IMR-90 (cell line): ENCODE data around the gene KDM4B. TPM values are rescaled to one million over a fixed set of nuclear protein-coding genes. Genes with fewer than 3 reads are reported as not detected.

Experiments used
- ATAC-seq: fragments of 200-7000 bp; cut with Tn5 transposase; 2 replicates; pipeline ENCODE4 v1.9.1; 2020; ENCODE audit warnings: low read depth, mild to moderate bottlenecking, moderate library complexity
- BruUV-seq: library from RNA; stranded (reverse); fragments of 400-500 nt; replicated peaks from 2 replicates; lab custom pipeline; 2021; lab: Mats Ljungman, UMichigan
- CTCF ChIA-PET: fragments of 300-600 bp; formaldehyde crosslinking; extraction: SDS; loops from one replicate; lab custom pipeline; 2021; ENCODE audit warnings: antibody characterized with exemption; lab: Yijun Ruan, JAX
- POLR2A ChIA-PET: fragments of 300-600 bp; sonication (Branson Sonifier 250); formaldehyde crosslinking; loops from one replicate; lab custom pipeline; 2022; ENCODE audit warnings: antibody characterized with exemption; ENCODE audit not compliant: unreplicated experiment; lab: Charles Lee
- DNase-seq: peaks from one replicate; pipeline ENCODE4 v3.0.0; 2013
- H2AFZ ChIP-seq: replicated peaks from 2 replicates; pipeline ENCODE3; 2013; ENCODE audit warnings: low read length, mild to moderate bottlenecking; ENCODE audit not compliant: poor library complexity
- H2AK5ac ChIP-seq: 2 replicates; pipeline ENCODE4 v1.6.1; 2013; ENCODE audit warnings: low read depth, low read length, inconsistent platforms
- H2AK9ac ChIP-seq: replicated peaks from 2 replicates; pipeline ENCODE3; 2013; ENCODE audit warnings: mild to moderate bottlenecking, low read depth, low read length, moderate library complexity; ENCODE audit not compliant: poor library complexity
- H2BK120ac ChIP-seq: 2 replicates; pipeline ENCODE4 v1.6.1; 2013; ENCODE audit warnings: low read depth, low read length, inconsistent platforms
- H2BK15ac ChIP-seq: 3 replicates; pipeline ENCODE4 v1.6.1; 2013; ENCODE audit warnings: low read depth, low read length, inconsistent platforms
- H2BK20ac ChIP-seq: 2 replicates; pipeline ENCODE4 v1.6.1; 2013; ENCODE audit warnings: low read depth, mild to moderate bottlenecking, inconsistent platforms, low read length, moderate library complexity
- H2BK5ac ChIP-seq: 2 replicates; pipeline ENCODE4 v1.6.1; 2013; ENCODE audit warnings: mild to moderate bottlenecking, low read depth, low read length, inconsistent platforms; ENCODE audit not compliant: poor library complexity, severe bottlenecking
- H3K14ac ChIP-seq: replicated peaks from 2 replicates; pipeline ENCODE4 v1.6.1; 2013; ENCODE audit warnings: low read depth, low read length, inconsistent platforms
- H3K18ac ChIP-seq: 2 replicates; pipeline ENCODE4 v1.6.1; 2013; ENCODE audit warnings: low read depth, low read length, control low read depth
- H3K23ac ChIP-seq: 2 replicates; pipeline ENCODE4 v1.6.1; 2013; ENCODE audit warnings: low read depth, low read length, inconsistent platforms
- H3K27ac ChIP-seq: 2 replicates; pipeline ENCODE4 v1.5.1; 2013; ENCODE audit warnings: mild to moderate bottlenecking, control low read depth, low read length; ENCODE audit not compliant: insufficient read depth
- H3K27me3 ChIP-seq: 2 replicates; pipeline ENCODE4 v1.6.1; 2013; ENCODE audit warnings: low read length; ENCODE audit not compliant: control insufficient read depth, insufficient read depth
- H3K36me3 ChIP-seq: 2 replicates; pipeline ENCODE4 v1.6.1; 2013; ENCODE audit warnings: low read length, mixed read lengths; ENCODE audit not compliant: control insufficient read depth, insufficient read depth
- H3K4ac ChIP-seq: 2 replicates; pipeline ENCODE4 v1.6.1; 2013; ENCODE audit warnings: low read depth, low read length, inconsistent platforms
- H3K4me1 ChIP-seq: 2 replicates; pipeline ENCODE4 v1.6.1; 2013; ENCODE audit warnings: low read length, mixed read lengths; ENCODE audit not compliant: control insufficient read depth, insufficient read depth
- H3K4me2 ChIP-seq: 2 replicates; pipeline ENCODE4 v1.6.1; 2013; ENCODE audit warnings: low read depth, mild to moderate bottlenecking, control low read depth, low read length, moderate library complexity
- H3K4me3 ChIP-seq: 2 replicates; pipeline ENCODE4 v1.5.1; 2013; ENCODE audit warnings: low read depth, mild to moderate bottlenecking, control low read depth, low read length, moderate library complexity; ENCODE audit not compliant: insufficient read depth
- H3K56ac ChIP-seq: 2 replicates; pipeline ENCODE4 v1.6.1; 2013; ENCODE audit warnings: low read length, inconsistent platforms; ENCODE audit not compliant: insufficient read depth; ENCODE audit errors: extremely low read depth
- H3K79me1 ChIP-seq, 2 experiments: 2 replicates each; pipeline ENCODE4 v1.6.1; 2013; ENCODE audit warnings: low read length in 2 of 2, inconsistent platforms in 1 of 2, low read depth in 1 of 2
- H3K9ac ChIP-seq: 2 replicates; pipeline ENCODE4 v1.6.1; 2013; ENCODE audit warnings: low read depth, low read length, control low read depth
- H3K9me1 ChIP-seq: 2 replicates; pipeline ENCODE4 v1.6.1; 2013; ENCODE audit warnings: low read length, inconsistent platforms; ENCODE audit not compliant: insufficient read depth
- H3K9me3 ChIP-seq: 2 replicates; pipeline ENCODE4 v1.6.1; 2013; ENCODE audit warnings: low read length; ENCODE audit not compliant: control insufficient read depth, insufficient read depth
- H4K20me1 ChIP-seq: 2 replicates; pipeline ENCODE4 v1.6.1; 2013; ENCODE audit warnings: low read length, inconsistent platforms; ENCODE audit not compliant: insufficient read depth
- H4K5ac ChIP-seq: 2 replicates; pipeline ENCODE4 v1.6.1; 2013; ENCODE audit warnings: mild to moderate bottlenecking, low read depth, low read length, control low read depth
- H4K8ac ChIP-seq, 2 experiments: 2 replicates each; pipeline ENCODE4 v1.6.1; 2013; ENCODE audit warnings: low read depth in 2 of 2, low read length in 2 of 2, control low read depth in 1 of 2, inconsistent platforms in 1 of 2
- H4K91ac ChIP-seq: 2 replicates; pipeline ENCODE4 v1.6.1; 2013; ENCODE audit warnings: low read depth, low read length, inconsistent platforms; ENCODE audit not compliant: insufficient read depth
- CEBPB ChIP-seq: IDR thresholded peaks from 2 replicates; pipeline ENCODE4 v1.6.1; 2012; ENCODE audit warnings: low read depth, low read length, improper control_type of control experiment
- MXI1 ChIP-seq: IDR thresholded peaks from 2 replicates; pipeline ENCODE4 v1.6.1; 2012; ENCODE audit warnings: low read depth, mild to moderate bottlenecking, low read length, moderate library complexity, borderline replicate concordance
- SMC3 ChIP-seq: fragments of 150-350 bp; IDR thresholded peaks from 2 replicates; pipeline ENCODE4 v1.6.1; 2016; ENCODE audit warnings: low read depth, mild to moderate bottlenecking, antibody characterized with exemption, low read length, moderate library complexity
- WGBS, 2 experiments: methylation state at CpG; one replicate each; pipeline versions ENCODE4 v1.1.5 to v1.1.7; 2013; ENCODE audit warnings: missing lambda C conversion rate in 2 of 2; ENCODE audit not compliant: insufficient read length in 1 of 2; ENCODE audit errors: extremely low coverage in 2 of 2; 5-methylcytosine and 5-hydroxymethylcytosine counted together
- dilution Hi-C: fragments of 300-500 bp; cut with HindIII; formaldehyde crosslinking; loops from one replicate; pipeline ENCODE4 v1.14.3; 2018; ENCODE audit warnings: low sequenced_read_pairs; ENCODE audit not compliant: unreplicated experiment
- in situ Hi-C: fragments of 300-500 bp; cut with MboI; formaldehyde crosslinking; loops from 3 replicates; pipeline ENCODE4 v1.14.3; 2019; ENCODE audit warnings: low sequenced_read_pairs, inconsistent platforms, mixed read lengths
- intact Hi-C: fragments of 100-400 bp; cut with micrococcal nuclease; formaldehyde crosslinking; loops from 2 replicates; pipeline ENCODE4 v1.10.0; 2022
- polyA plus RNA-seq, 3 experiments: library from polyadenylated mRNA; depleted of rRNA; stranded (reverse); fragments of >200 nt; gene quantifications; 2 replicates each; pipeline ENCODE4 v1.2.3, GENCODE V29; 2012; ENCODE audit warnings: low replicate concordance in 1 of 3
- total RNA-seq: library from RNA; depleted of rRNA; stranded (reverse); fragments of >200 nt; gene quantifications from 2 replicates; pipeline ENCODE4 v1.2.3, GENCODE V29; 2012

KDM4B gene
- total and polyA plus RNA-seq, 2 of the 4 experiments (the other 2 are of a cell fraction) = 5.0 to 17.9 TPM

DNA sequence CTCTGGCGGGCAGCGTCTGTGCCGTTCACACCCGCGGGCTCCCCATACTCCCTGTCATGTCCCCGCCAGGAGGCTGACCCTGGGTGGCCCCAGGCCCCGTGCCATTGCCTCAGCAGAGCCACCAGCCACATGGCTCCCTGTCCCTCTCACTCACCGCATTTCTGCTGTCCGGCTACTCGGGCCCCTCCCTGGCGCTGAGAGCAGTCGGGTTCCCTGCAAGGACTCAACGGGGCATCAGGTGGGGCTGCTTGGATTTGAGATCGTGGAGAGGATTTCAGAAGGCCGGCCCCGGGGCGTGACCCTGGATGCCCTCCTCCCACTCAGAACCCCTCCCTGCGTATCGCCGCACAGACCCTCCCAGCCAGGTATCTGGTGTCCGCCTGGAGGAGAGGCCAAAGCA lies 142.1 kb downstream of the KDM4B start:
- Histone ChIP-seq H3K36me3 (peaks cover 51% of the 10 kb centered on the region), H3K18ac (no peak overlapping the region), H4K5ac (no peak overlapping the region), H3K56ac (no peak overlapping the region), H3K14ac (no peak overlapping the region), H2BK20ac (no peak overlapping the region), H3K27ac (no peak overlapping the region), H3K23ac (no peak overlapping the region), H4K20me1 (peaks cover 12% of the 10 kb centered on the region), H3K9ac (no peak overlapping the region), H3K79me1 (no peaks in the 10 kb centered on the region; a peak in 2 of 4 replicates), H2BK5ac (no peak overlapping the region), H3K9me3 (no peaks in the 10 kb centered on the region; the same call in 1 of the 2 replicates), H3K4ac (no peak overlapping the region), H2AK5ac (no peak overlapping the region), H2AK9ac (no peak overlapping the region), H3K4me2 (no peak overlapping the region), H4K91ac (no peak overlapping the region), H3K27me3 (no peaks in the 10 kb centered on the region), H3K4me3 (no peak overlapping the region), H2BK15ac (no peak overlapping the region), H3K9me1 (0 out of 2 replicates have a peak, but pooled peaks cover 3% of the 10 kb centered on the region), H2AFZ (no peak overlapping the region), H4K8ac (no peak overlapping the region), H2BK120ac (no peak overlapping the region), H3K4me1 (peaks cover 5% of the 10 kb centered on the region; the same call in 1 of the 2 replicates)
- ATAC-seq = no peak
- ChIA-PET CTCF (no interaction called here), POLR2A (no interaction called here)
- in situ Hi-C loops = no loop called here
- dilution Hi-C loops = no loop called here
- intact Hi-C loops = no loop called here
- WGBS, 2 experiments = 100% methylated on average over 2 of the region's 21 CpGs; no CpG with 5 or more reads in 1 of the 2 experiments
- BruUV-seq = no TSS peak
- TF ChIP-seq MXI1 (no peak), CEBPB (no peak), SMC3 (no peak)
- DNase-seq = no peak
